Measurements from ENCODE around the gene EBF3.

Gene EBF3

GRCh38 chr10:129849452-129849750 is 114.7 kb downstream of the EBF3 start:
- no peak for DNase-seq

- DNase-seq, result no peak
These were observed 115.2 kb downstream of the EBF3 start for GRCh38 chr10:129848696-129849451.

- no peak for DNase-seq
These were observed 116.2 kb downstream of the EBF3 start for GRCh38 chr10:129847741-129848483.

GRCh38 chr10:129846991-129847391 is 117.1 kb downstream of the EBF3 start:
- DNase-seq, result no peak

- no peak for DNase-seq
These were observed 118.8 kb downstream of the EBF3 start for GRCh38 chr10:129845111-129845753.

GRCh38 chr10:129844216-129844766 is 119.8 kb downstream of the EBF3 start:
- no peak for DNase-seq

- no peak for DNase-seq
These were observed 120.4 kb downstream of the EBF3 start for GRCh38 chr10:129843702-129844101.

GRCh38 chr10:129843131-129843541 is 120.9 kb downstream of the EBF3 start:
- DNase-seq, result no peak

GRCh38 chr10:129842031-129842430 is 122.0 kb downstream of the EBF3 start:
- DNase-seq, result no peak

GRCh38 chr10:129841590-129841989 is 122.5 kb downstream of the EBF3 start:
- DNase-seq, result no peak

- DNase-seq, result no peak
These were observed 123.0 kb downstream of the EBF3 start for GRCh38 chr10:129841071-129841470.

GRCh38 chr10:129840196-129840590 is 123.9 kb downstream of the EBF3 start:
- no peak for DNase-seq

- no peak for DNase-seq
These were observed 124.5 kb downstream of the EBF3 start for GRCh38 chr10:129839285-129840195.

- DNase-seq, result no peak
These were observed 125.3 kb downstream of the EBF3 start for GRCh38 chr10:129838794-129839193.

GRCh38 chr10:129837909-129838582 is 126.0 kb downstream of the EBF3 start:
- no peak for DNase-seq

GRCh38 chr10:129836253-129836652 is 127.8 kb downstream of the EBF3 start:
- DNase-seq, result no peak

- no peak for DNase-seq
These were observed 129.9 kb downstream of the EBF3 start for GRCh38 chr10:129833994-129834739.

- DNase-seq, result no peak
These were observed 130.6 kb downstream of the EBF3 start for GRCh38 chr10:129833468-129833950.

- no peak for DNase-seq
These were observed 131.3 kb downstream of the EBF3 start for GRCh38 chr10:129832573-129833467.

GRCh38 chr10:129831150-129831549 is 132.9 kb downstream of the EBF3 start:
- no peak for DNase-seq
